ENCODE results near the gene RNF207.

RNF207 gene, protein sequence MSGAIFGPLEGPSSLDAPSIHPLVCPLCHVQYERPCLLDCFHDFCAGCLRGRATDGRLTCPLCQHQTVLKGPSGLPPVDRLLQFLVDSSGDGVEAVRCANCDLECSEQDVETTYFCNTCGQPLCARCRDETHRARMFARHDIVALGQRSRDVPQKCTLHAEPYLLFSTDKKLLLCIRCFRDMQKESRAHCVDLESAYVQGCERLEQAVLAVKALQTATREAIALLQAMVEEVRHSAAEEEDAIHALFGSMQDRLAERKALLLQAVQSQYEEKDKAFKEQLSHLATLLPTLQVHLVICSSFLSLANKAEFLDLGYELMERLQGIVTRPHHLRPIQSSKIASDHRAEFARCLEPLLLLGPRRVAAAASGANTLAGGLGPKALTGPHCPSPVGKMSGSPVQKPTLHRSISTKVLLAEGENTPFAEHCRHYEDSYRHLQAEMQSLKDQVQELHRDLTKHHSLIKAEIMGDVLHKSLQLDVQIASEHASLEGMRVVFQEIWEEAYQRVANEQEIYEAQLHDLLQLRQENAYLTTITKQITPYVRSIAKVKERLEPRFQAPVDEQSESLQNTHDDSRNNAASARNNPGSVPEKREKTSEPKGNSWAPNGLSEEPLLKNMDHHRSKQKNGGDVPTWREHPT

DNA sequence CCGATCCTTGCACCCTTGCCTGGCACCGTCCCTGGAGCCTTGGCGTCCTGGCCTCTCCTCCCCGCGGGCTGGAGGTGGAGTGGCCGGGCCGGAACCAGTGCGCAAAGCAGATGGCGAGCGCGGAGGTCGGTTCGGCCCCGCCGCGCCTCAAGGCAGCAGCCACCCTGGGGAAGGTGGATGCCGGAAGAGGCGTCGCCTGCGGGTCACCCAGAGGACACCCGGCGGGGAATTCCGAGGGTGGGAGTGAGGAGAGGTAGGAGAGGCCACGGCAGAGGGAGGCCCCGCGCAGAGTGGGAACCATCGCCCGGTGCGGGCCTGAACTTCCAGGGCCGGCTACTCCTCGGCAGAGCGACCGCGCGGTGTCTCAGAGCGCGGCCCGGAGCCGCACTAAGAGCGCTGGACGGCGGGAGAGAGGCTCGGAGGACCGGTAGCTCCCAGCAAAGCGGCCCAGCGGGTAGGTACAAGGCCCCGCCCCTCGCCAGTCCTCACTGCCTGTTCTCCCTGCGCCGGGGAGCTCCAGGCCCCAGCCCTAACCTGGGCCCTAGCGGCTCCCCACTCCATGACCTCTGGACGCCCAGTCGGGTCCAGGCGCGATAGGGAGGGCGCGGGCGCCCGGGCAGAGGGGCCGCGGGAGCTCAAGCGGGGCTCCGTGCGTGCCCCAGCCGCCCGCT, at the start of gene RNF207:
Gene RNF207 (plus strand): TSS at position 271 of the 671 bp plus-strand sequence. CDS start 417 bp downstream, outside the sequence.
- H3K27me3 Mint-ChIP-seq, result peaks cover 12% of the 10 kb centered on the region
- no peak within 1 kb of the TSS for H3K27ac Mint-ChIP-seq

DNA sequence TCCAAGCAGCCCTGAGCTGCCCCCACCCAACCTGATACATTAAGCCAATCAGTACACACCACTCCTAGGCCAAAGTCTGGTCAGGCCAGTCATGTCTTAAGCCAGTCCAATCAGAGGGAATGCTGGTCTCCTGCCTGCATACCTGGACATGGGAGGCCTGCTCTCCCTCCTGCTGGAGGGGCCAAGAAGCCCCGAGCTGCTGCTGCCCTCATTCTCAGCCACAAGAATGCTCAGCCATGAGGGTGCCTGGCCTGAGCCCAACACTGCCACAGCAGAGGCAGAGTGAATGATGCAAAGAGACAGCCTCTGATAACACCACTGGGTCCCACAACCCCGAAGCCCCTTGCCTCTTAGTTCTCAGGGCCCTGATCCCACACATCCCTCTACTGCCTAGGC, 48.8 kb upstream of the RNF207 start:
- Mint-ChIP-seq H3K4me3 (no peak overlapping the region), H3K4me1 (ENCODE audit: low read depth) (peaks cover 6% of the 10 kb centered on the region), H3K27me3 (peaks cover 14% of the 10 kb centered on the region), H3K9me3 (no peaks in the 10 kb centered on the region), H3K27ac (no peak overlapping the region), H3K36me3 (ENCODE audit: low read depth) (no peaks in the 10 kb centered on the region)

More for the DNA sequence above, at the start of gene RNF207:
- H3K9me3 Mint-ChIP-seq, result no peaks in the 10 kb centered on the region
- H3K36me3 Mint-ChIP-seq (ENCODE audit: low read depth), result no peaks in the 10 kb centered on the region
- H3K4me3 Mint-ChIP-seq, result peak within 1 kb of the TSS; percentile 70
- peaks cover 10% of the 10 kb centered on the region for H3K4me1 Mint-ChIP-seq (ENCODE audit: low read depth)

DNA sequence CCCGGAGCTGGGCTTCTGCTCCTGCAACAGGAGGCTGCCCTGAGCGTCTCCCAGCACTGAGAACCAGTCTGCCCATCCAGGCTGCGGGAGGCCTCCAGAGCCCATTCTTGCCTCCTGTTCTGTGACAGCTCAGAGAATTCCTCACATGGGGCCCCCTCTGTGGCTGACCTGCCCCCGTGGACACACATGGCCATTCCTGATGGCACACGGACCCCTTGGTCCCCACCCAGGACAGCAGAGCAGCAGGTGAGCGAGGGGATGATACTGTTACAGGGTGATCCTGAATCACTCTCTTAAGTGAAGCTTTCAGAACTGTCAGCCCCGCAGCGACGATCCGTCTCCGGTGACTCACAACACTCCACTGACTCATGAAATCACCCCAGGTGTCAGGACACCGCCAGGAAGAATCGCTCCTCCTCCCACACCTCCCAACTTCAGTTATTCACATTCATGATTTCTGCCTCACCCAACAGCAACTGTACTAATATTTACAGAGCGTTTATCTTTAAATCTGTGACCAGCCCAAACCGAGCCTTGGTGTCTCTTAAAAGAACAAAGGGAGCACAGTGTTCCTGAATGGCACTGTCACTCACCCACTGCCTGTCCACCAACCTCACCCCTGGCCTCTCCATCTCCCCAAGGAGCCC, 48.3 kb upstream of the RNF207 start:
- Mint-ChIP-seq H3K4me3 (no peak overlapping the region), H3K27ac (no peak overlapping the region), H3K36me3 (ENCODE audit: low read depth) (no peaks in the 10 kb centered on the region), H3K9me3 (no peaks in the 10 kb centered on the region), H3K4me1 (ENCODE audit: low read depth) (peaks cover 6% of the 10 kb centered on the region), H3K27me3 (peaks cover 14% of the 10 kb centered on the region)

DNA sequence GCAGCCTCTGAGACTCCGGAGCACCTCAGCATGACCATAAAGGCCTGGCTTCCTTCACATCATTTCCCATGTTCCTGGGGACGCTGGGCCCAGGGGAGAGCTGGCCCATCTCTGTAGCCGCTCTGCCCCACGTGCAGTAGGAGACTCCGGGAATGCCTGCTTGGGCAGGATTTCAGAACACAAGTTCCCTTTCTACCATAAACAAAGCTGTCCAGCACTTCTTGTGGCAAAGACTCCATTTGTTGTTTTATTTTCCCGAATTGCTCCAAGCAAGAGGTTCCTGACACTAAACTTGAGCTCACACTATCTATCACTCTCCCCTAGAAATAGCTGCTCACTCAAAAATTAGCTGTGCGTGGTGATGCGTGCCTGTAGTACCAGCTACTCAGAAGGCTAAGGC, 47.7 kb upstream of the RNF207 start:
- Mint-ChIP-seq H3K4me1 (ENCODE audit: low read depth) (peaks cover 6% of the 10 kb centered on the region), H3K27ac (no peak overlapping the region), H3K4me3 (no peak overlapping the region), H3K9me3 (no peaks in the 10 kb centered on the region), H3K36me3 (ENCODE audit: low read depth) (no peaks in the 10 kb centered on the region), H3K27me3 (peaks cover 14% of the 10 kb centered on the region)

DNA sequence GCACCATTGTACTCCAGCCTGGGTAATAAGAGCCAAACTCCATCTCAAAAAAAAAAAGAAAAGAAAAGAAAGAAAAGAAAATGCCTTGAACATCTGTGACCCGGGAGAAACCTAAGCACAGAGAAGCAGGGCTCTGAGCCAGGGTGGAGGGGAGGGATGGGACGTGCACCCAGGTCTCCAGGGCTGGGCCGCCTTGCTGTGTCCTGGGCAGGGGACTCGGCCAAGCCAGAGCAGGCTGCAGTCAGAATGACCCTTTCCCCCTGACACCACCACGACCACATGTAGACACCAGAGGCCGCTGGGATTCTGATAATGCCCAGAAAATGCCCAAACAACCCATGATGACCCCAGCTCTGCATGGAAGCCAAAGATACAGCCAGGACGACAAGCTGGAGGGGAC, 43.6 kb upstream of the RNF207 start:
- Mint-ChIP-seq H3K36me3 (ENCODE audit: low read depth) (no peaks in the 10 kb centered on the region), H3K27me3 (peaks cover 17% of the 10 kb centered on the region), H3K27ac (no peak overlapping the region), H3K4me1 (ENCODE audit: low read depth) (peaks cover 6% of the 10 kb centered on the region), H3K9me3 (no peaks in the 10 kb centered on the region), H3K4me3 (no peak overlapping the region)

DNA sequence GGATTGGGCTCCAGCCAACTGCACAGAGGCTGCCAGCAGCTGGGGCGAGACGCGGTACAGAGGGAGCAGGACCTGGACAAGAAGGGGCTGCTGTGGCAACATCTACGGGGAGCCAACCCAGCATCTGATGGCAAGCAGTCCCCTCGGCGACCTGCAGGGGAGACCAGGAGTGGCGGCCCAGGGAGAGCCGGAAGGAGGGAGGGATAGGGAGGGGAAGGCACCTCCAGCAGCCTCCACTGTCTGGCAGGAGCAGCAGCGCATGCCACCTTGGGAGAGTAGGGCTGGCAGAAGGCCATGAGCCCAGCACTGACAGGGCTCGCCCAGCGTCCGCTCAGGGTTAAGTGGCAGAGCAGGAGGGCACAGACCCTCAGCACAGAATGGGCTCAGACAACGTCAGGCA, 43.1 kb upstream of the RNF207 start:
- H3K27ac Mint-ChIP-seq, result no peak overlapping the region
- H3K27me3 Mint-ChIP-seq, result peaks cover 16% of the 10 kb centered on the region
- H3K4me3 Mint-ChIP-seq, result no peak overlapping the region
- H3K36me3 Mint-ChIP-seq (ENCODE audit: low read depth), result no peaks in the 10 kb centered on the region
- H3K4me1 Mint-ChIP-seq (ENCODE audit: low read depth), result peaks cover 2% of the 10 kb centered on the region
- no peaks in the 10 kb centered on the region for H3K9me3 Mint-ChIP-seq

DNA sequence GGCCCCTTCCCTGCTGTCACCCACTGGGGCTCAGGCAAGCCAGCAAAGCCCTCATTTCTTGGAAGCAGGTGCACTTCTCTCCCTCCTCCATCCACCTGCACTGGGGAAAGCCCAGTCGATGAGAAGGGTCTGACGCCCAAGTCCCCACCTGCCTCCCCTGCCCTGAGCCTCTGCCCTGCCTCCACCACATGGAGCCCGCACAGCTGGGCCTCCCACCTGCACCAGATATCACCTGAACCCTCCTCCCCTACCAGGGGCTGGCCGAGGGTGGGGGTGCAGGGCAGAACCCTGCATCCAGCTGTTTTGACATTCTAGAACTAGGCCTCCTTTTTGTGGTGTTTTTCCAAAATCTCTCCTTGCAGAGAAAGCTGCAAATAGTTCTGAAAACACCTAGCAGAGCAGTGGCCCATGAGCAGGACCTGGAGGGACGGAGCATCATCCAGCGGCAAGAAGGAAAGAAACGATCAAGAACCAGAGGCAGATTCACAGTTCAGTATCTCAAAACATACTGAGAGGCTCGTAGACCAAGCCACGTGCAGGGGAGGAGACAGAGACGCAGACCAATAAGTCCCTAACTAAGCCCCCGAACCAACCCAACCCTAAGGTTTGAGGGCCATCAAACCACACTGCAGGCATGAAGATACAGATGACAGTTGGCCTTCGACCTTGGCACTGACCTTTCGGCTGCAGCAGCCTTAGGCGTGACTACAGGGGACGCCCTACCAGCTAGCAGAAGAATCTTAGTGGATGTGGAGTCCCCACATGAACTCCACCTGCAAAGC, 42.5 kb upstream of the RNF207 start:
- Mint-ChIP-seq H3K27me3 (peaks cover 13% of the 10 kb centered on the region), H3K9me3 (no peaks in the 10 kb centered on the region), H3K4me3 (no peak overlapping the region), H3K36me3 (ENCODE audit: low read depth) (no peaks in the 10 kb centered on the region), H3K4me1 (ENCODE audit: low read depth) (no peaks in the 10 kb centered on the region), H3K27ac (no peak overlapping the region)

DNA sequence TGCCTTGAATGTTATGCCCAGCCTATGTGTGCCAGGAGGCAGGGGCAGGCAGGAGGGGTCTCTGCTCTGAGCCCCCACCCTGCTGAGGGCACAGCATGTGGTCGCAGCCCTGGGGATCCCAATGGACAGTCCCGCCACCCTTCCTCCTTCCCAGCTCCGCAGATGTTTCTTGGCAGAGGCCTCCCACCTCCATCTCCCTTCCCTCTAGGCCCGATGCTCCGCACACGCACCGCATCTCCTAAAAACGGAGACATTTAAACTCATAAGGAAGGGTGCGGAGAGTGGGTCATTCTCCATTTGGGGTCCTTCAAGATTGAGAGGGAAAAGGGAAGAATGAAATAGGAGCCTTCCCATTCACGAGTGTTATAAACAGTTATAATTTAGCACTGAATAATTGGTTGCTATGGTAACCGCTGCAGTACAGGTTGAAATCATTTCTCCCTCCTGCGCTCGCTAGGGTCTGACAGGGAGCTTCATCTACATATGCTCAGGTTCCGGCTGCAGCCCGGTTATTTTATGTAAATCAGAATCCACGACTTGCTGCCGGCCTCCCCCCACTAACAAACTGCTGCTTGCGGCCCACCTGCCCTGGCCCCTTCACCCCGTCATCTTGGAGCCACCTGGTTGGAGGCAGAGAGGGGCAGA, 41.8 kb upstream of the RNF207 start:
- H3K9me3 Mint-ChIP-seq, result no peaks in the 10 kb centered on the region
- H3K27ac Mint-ChIP-seq, result no peak overlapping the region
- no peak overlapping the region for H3K4me3 Mint-ChIP-seq
- H3K36me3 Mint-ChIP-seq (ENCODE audit: low read depth), result no peaks in the 10 kb centered on the region
- no peaks in the 10 kb centered on the region for H3K4me1 Mint-ChIP-seq (ENCODE audit: low read depth)
- H3K27me3 Mint-ChIP-seq, result peaks cover 11% of the 10 kb centered on the region

DNA sequence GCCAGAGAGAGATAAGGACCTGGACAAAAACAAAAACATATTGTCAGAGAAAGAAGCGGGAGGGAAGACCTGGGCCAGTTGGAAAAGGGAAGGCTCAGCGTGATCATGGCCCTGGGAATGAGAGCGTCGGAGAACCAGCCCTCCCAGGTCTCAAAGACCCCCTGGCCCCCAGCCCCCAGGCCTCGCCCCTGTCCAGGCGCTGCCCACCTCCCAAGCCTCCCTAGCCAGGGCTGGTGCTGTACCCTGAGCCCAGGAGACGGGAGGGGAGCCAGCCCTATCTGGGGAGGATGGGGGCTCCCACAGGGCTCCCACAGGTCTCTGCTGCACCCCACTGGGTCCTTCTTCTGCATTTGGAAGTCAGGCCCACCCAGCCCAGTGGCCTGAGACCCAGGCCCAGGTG, 40.9 kb upstream of the RNF207 start:
- Mint-ChIP-seq H3K9me3 (no peaks in the 10 kb centered on the region), H3K4me1 (ENCODE audit: low read depth) (no peaks in the 10 kb centered on the region), H3K4me3 (no peak overlapping the region), H3K27ac (no peak overlapping the region), H3K27me3 (peaks cover 3% of the 10 kb centered on the region), H3K36me3 (ENCODE audit: low read depth) (no peaks in the 10 kb centered on the region)

DNA sequence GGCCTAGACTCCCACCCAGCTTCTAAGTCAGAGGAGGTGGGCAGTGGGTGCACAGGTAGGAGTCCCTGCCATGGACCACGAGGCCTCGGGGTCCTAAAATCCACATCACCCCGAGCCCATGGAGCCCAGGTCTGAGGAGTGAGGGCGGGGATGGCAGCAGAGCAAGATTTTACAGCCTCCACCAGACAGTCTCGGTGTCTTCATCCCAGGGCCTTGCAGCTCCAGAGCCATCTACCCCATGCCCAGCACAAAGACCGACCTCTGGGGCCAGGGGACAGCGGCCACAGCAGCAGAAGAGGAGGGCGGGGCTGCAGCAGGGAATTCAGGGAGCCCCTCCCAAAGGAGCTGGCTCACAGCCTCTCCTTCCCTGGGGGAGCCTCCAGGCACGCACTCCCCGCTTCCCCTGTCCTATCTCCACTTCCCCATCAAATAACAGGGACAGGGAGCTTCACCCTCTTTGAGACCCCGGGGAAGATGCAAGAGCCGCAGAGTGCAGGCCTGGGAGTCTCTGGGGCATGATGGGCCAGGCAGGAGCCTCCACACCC, 40.4 kb upstream of the RNF207 start:
- Mint-ChIP-seq H3K4me3 (no peak overlapping the region), H3K27ac (no peak overlapping the region), H3K36me3 (ENCODE audit: low read depth) (no peaks in the 10 kb centered on the region), H3K4me1 (ENCODE audit: low read depth) (no peaks in the 10 kb centered on the region), H3K27me3 (peaks cover 3% of the 10 kb centered on the region), H3K9me3 (no peaks in the 10 kb centered on the region)

DNA sequence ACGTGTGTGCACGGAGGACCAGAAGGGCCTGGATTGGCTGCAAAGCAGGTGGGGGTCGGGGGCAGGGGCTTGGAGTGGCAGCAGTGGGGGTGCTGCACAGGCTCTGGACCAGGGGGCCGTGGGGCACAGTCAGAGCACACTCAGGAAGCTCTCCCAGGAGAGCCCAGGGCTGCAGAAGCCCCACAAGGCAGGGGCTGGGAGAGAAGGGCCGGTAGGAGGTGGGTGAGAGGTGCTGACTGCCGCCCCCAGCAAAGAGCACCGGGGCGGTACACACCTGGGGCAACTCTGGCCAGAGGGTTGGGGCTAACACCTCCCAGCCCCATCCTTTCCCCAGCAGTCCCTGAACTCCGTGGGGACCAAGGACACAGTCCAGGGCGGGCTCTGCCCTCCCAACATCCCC, 39.7 kb upstream of the RNF207 start:
- Mint-ChIP-seq H3K4me3 (no peak overlapping the region), H3K27ac (no peak overlapping the region), H3K36me3 (ENCODE audit: low read depth) (no peaks in the 10 kb centered on the region), H3K4me1 (ENCODE audit: low read depth) (no peaks in the 10 kb centered on the region), H3K27me3 (peaks cover 4% of the 10 kb centered on the region), H3K9me3 (no peaks in the 10 kb centered on the region)

DNA sequence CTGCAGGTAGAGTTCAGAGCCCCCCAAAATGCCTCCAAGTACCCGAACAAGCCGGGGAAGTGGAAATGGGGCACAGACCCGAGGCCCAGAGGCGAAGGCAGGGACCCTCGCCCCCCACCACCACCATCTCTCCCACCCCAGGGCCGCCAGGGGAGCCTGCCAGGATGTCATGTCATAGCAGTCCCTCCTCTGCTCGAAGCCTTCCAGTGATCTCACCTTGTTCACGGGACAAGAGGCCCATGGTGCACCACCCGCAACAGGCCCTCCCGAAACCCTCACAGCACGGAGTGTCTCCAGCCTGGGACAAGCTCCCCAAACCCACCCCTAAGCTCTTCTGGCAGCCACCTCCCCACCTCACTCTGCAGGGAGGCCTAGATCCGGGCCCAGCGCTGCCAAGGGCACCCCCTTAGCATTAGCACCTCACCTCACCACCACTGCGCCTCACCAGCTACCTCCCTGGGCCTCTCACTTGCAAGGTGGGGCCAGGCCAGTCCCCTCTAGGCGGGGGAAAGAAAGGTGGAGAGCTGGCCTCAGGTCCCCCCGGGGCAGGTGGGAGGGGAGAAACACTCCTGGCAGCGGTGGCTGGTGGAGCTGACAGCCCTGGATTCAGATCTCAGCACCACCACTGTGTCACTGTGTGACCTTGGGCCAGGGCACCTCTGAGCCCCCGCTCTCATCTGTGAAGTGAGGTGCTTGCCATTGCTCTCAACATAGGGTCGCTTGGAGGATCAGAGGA, 39.1 kb upstream of the RNF207 start:
- no peaks in the 10 kb centered on the region for H3K36me3 Mint-ChIP-seq (ENCODE audit: low read depth)
- H3K9me3 Mint-ChIP-seq, result no peaks in the 10 kb centered on the region
- H3K27me3 Mint-ChIP-seq, result peaks cover 8% of the 10 kb centered on the region
- H3K27ac Mint-ChIP-seq, result no peak overlapping the region
- no peaks in the 10 kb centered on the region for H3K4me1 Mint-ChIP-seq (ENCODE audit: low read depth)
- no peak overlapping the region for H3K4me3 Mint-ChIP-seq

All from stimulated activated naive CD8-positive, alpha-beta T cell treated with anti-CD3 and anti-CD28 coated beads, Interleukin-15, Interleukin-2, amounts not matched to agents 100 ng/mL and 50 ng/mL, for 24 hours (primary cell).